KOPT-K1 (cell line): Measurements from ENCODE around the gene TTC7B.

ENCODE experiments used
- H3K27ac ChIP-seq: fragments of 200-600 bp; sonication (generic); 2 replicates; pipeline ENCODE4 v1.5.1; 2016; ENCODE audit warnings: antibody characterized with exemption, mild to moderate bottlenecking, low read depth, low read length; ENCODE audit not compliant: poor library complexity, severe bottlenecking
- H3K36me3 ChIP-seq: fragments of 200-600 bp; sonication (generic); 2 replicates; pipeline ENCODE4 v1.5.1; 2017; ENCODE audit warnings: antibody characterized with exemption, mild to moderate bottlenecking, low read length, moderate library complexity; ENCODE audit not compliant: insufficient read depth
- H3K9me3 ChIP-seq: fragments of 200-600 bp; sonication (generic); 2 replicates; pipeline ENCODE4 v1.5.1; 2017; ENCODE audit warnings: antibody characterized with exemption, low read length, mild to moderate bottlenecking; ENCODE audit not compliant: insufficient read depth, poor library complexity, severe bottlenecking

Gene TTC7B

DNA sequence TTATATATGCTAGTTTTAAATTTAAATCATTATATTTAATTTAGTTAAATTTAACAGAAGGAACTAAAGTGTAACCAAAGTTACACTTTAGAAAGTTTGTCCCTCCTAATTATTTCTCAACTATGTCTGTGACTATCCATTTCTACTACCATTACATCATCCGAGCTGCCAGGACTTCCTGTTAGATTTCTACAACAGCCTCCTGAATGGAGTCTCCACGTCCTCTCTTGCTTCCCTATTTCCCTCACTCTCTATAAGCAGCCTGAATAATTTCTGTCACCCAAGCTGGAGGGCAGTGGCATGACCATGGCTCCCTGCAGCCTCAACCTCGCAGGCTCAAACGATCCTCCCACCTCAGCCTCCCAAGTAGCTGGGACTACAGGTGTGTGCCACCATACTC lies 84.1 kb downstream of the TTC7B start:
- no peak overlapping the region for H3K27ac ChIP-seq
- no peaks in the 10 kb centered on the region for H3K36me3 ChIP-seq

DNA sequence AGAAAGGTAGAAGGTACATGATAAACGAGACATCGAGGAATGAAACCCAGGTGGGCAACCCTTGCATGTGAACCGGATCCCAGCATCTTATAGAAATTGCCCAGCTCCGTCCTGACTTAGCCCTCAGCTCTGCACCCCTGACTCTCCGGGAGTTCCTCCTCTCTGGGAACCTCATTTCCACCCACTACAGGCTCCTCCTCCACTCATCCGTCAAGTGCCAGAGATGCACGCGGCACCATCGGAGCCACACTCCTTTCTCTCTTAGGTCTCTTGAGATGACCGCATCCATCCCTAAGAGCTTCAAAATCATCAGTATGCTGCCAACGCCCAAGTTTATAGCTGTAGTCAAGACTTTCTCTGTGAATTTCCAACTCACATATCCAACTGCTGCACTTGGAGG lies 84.7 kb downstream of the TTC7B start:
- no peak overlapping the region for H3K27ac ChIP-seq
- no peaks in the 10 kb centered on the region for H3K9me3 ChIP-seq
- H3K36me3 ChIP-seq, result no peaks in the 10 kb centered on the region

More for the DNA sequence above, 84.1 kb downstream of the TTC7B start:
- H3K9me3 ChIP-seq, result no peaks in the 10 kb centered on the region

DNA sequence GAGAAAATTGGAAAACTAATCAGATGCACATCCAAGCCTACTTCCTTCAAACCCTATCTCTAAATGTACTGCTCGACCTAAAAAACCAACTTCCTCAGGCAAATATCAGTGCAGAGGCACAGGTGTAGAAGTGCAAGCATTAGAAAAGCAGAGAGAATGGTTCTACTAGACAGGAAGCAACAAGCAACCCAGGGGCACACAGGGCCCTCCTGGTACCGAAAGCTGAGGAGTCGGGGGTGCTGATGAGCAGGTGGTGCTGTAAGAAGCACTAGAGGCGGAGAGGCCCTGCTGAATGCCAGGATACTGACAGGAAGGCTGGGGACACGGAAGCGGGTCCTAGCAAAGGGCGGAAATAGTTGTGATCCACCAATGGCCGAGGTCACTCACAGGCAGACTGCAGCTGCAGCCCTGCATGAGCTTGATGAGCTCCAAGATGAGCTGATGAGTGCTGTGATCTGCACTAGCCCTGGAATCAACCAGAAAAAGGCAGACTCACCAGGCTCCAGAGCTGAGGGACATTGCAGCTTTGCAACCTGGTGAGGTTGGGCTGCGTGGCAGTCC lies 85.9 kb downstream of the TTC7B start:
- H3K9me3 ChIP-seq, result no peaks in the 10 kb centered on the region
- no peaks in the 10 kb centered on the region for H3K36me3 ChIP-seq

DNA sequence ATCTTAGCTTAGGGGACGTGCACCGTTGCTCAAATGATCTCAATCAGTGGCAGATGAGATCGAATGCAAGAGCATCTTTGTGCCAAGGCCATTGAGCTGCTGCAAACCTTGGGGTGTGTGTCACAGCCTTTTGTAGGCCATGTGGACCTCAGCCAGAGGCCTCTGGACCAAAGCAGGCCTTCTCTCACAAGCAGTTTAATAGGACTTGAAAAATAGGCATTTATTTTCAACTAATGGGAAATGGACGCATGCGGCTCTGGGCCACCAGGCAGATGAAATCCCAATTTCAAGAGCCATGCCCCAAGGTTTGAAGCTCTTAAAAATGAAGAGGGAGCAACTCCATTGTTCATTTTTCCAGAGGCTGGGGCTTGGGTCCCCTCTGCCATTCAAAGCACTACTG lies 87.3 kb downstream of the TTC7B start:
- Histone ChIP-seq H3K9me3 (no peaks in the 10 kb centered on the region), H3K27ac (no peak overlapping the region), H3K36me3 (no peaks in the 10 kb centered on the region)

More for the DNA sequence above, 85.9 kb downstream of the TTC7B start:
- H3K27ac ChIP-seq, result no peak overlapping the region

DNA sequence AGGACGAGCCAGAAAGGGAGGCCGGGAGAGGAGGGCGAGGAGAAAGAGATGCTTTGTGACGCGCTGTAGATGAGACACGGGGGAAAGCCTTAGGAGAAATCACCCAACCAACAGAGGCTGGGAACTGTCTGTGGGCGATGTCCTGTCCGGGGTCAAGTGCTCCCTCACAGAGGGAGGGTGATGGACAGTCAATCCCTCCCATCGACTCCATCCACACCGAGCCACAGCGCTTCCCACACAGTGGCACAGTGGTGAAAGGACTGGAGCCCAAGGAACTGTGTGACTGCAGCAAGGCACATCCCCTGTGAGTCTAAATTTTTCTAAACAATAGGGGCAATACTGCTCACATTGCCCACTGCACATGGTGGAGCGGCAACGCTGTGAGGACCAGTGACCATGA lies 89.1 kb downstream of the TTC7B start:
- Histone ChIP-seq H3K36me3 (no peaks in the 10 kb centered on the region), H3K9me3 (no peaks in the 10 kb centered on the region), H3K27ac (no peak overlapping the region)

DNA sequence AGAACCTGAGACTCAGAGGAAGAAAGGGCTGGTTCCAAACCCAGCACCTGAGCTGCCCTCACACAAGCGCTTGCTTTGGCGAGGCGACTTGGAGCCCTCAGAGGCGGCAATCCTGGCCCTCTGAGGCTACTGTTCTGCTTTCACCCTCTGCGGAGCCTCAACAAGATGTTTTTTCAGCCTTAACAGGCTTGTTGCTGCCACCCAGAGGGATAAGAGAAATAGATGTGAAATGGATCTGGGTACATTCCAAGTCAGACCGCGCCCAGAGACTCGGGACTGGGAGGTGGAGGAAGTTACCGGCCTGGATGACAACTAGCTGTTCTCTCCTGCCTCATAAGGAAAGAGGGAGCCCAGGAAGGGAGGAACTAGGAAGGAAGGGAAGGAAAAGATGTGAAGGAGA lies 89.6 kb downstream of the TTC7B start:
- Histone ChIP-seq H3K36me3 (no peaks in the 10 kb centered on the region), H3K27ac (no peak overlapping the region)

DNA sequence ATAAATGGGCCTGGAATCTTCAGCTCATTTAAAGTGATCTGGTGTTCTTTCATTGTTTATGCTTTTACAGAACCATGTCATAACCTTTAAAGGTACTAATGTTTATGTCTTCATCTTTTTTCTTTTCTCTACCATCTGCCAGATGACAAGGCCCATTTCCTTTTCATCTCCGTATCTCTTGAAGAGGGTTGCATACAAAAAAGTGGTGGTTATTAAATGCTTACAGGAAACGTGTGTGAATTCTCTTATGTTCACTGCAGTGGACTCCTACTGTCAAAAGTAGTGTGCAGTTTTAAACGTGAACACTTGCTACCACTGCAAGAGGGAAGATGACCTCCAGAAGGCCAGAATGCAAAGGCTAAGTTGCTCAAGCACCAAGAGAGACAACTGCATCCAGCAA lies 91.4 kb downstream of the TTC7B start:
- Histone ChIP-seq H3K27ac (no peak overlapping the region), H3K9me3 (no peaks in the 10 kb centered on the region), H3K36me3 (no peaks in the 10 kb centered on the region)

More for the DNA sequence above, 89.6 kb downstream of the TTC7B start:
- no peaks in the 10 kb centered on the region for H3K9me3 ChIP-seq

DNA sequence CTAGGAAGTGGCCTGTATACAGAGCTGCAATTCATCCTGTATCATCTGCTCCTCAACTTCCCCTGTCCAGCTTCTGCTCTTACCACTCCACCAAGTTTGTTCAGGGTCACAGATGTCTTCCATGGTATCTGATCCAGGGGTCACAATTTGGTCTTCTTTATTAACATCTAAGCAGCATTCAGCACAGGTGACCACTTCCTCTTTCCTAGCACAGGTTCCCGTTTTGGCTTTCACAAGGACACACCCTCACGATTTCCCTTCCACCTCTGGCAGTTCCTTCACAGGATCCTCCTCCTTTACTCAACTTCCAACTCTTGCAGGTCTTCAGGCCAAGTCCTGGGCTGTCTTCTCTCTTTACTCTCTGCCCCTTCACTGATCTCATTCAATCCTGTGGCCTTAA lies 93.6 kb downstream of the TTC7B start:
- Histone ChIP-seq H3K36me3 (no peaks in the 10 kb centered on the region), H3K27ac (no peak overlapping the region), H3K9me3 (no peaks in the 10 kb centered on the region)

DNA sequence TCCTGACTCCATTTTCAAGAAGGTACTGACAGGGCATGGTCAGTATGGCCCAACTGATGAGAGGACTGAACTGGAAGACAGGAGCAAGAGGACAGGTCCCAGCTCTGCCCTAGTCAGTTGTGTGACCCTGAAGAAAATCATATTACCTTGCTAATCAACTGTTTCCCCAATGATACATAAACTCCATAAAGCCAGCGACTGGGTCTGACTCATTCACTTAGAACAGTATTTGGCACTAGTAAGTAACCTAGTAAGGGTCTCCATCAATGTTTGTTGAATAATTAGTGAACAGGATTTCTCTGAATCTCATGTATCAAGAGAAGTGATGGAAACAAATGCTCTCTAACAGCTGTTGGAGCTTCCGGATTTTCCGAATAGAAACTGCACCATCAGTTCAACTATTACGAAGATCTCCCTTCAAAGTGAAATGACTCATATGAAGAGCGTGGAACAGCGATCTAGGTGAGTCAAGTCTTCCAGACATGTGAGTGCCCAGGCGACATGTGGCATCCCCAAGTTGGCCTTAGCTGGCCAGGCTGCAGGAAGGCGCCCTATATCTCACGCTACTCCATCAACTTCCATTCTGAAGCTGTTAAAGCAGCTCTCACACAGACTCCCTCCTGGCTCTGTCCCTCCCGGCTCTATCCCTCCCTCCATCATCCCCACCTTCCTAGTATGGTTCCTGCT lies 94.5 kb downstream of the TTC7B start:
- Histone ChIP-seq H3K27ac (no peak overlapping the region), H3K9me3 (no peaks in the 10 kb centered on the region), H3K36me3 (no peaks in the 10 kb centered on the region)

DNA sequence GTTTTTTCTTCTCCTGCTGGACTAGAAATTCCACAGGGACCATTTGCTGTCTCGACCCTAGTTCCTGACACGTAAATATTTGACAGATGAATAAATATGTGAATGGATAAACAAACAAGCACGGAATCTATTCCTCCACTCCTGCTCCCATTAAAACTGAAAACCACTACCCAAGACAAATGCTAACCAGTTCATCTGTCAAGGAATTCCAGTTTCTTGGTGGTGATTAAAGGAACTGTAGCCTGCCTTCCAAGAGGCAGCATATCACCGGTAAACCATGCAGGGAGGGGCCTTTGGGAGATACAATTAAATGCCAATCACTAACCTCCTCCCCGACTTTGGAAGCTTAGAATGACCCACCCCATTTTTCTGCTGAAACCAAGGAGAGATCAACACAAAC lies 95.4 kb downstream of the TTC7B start:
- no peak overlapping the region for H3K27ac ChIP-seq
- H3K9me3 ChIP-seq, result no peaks in the 10 kb centered on the region
- no peaks in the 10 kb centered on the region for H3K36me3 ChIP-seq

DNA sequence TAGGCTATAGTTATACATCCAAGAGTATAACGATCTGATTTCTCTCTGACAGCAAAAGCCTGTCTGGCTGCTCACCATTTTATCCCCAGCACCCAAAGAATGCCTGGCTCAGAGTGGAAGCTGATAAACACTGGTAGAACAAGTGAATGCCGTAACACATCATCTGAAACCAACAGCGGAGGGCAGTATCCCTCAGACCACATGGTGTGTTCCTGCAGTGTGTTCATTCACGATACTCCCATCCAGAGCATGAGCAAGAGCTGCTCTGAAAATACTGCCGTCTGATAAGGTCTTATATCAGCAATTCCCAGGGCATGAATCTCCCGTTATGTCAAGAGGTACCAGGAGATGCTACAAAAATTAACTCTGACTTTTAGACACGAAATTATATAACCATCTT lies 95.9 kb downstream of the TTC7B start:
- Histone ChIP-seq H3K9me3 (no peaks in the 10 kb centered on the region), H3K36me3 (no peaks in the 10 kb centered on the region), H3K27ac (no peak overlapping the region)

DNA sequence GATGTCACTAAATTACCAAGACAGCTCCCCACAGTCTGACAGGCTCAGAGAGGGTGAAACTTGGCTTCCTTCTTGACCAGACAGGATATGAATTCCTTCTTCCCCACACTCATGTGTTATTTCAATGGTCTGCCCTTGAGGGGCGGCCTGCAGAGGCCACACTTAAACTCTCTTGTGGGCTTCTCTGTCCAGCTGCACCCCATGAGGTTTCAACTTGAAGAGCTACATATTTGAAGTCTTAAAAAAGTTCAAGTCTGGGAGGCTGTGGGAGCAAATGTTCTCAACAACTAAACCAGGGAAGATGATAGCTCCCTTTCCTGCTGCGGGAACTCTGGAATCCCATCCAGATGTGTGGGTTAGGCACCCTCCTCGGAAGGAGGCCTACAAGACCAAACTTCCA lies 98.3 kb downstream of the TTC7B start:
- no peaks in the 10 kb centered on the region for H3K36me3 ChIP-seq
- no peak overlapping the region for H3K27ac ChIP-seq
- no peaks in the 10 kb centered on the region for H3K9me3 ChIP-seq

DNA sequence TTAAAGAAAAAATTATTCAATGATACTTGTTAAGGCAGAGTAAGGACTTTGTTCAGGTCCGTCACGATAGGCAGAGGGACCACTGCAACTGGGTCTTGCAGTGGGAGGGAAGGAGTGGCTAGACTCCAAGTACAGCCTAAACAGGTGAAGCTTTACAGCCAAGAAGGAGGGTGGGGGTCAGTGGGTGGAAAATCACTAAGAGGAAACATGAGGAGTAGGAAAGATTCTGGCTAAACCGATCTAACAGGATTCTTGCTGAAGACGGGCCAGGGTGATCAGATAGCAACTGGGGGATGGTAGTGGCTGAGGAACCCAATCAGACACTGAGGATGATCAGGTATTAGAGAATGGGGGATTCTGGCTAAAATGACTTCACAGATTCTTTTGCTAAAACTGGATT lies 100.2 kb downstream of the TTC7B start:
- H3K27ac ChIP-seq, result no peak overlapping the region
- H3K9me3 ChIP-seq, result no peaks in the 10 kb centered on the region
- no peaks in the 10 kb centered on the region for H3K36me3 ChIP-seq

DNA sequence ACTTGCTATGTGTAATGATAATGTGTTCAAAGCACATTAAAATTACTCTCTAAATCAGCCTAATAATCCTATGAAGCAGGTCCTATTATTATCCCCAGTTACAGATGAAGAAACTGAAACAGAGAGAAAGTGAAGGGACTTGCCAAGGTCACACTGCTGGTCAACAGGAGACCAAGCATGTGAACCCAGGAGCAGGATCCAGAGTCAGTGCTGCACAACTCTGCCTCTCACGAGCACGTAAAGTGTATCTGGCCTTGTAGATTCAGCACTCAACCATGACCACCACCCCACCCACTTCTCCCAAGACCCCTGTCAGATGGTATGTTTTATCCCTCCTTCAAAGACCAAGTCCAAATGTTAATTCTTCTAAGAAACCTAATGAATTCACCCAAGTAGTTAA lies 100.7 kb downstream of the TTC7B start:
- H3K9me3 ChIP-seq, result no peaks in the 10 kb centered on the region
- no peak overlapping the region for H3K27ac ChIP-seq
- H3K36me3 ChIP-seq, result no peaks in the 10 kb centered on the region

DNA sequence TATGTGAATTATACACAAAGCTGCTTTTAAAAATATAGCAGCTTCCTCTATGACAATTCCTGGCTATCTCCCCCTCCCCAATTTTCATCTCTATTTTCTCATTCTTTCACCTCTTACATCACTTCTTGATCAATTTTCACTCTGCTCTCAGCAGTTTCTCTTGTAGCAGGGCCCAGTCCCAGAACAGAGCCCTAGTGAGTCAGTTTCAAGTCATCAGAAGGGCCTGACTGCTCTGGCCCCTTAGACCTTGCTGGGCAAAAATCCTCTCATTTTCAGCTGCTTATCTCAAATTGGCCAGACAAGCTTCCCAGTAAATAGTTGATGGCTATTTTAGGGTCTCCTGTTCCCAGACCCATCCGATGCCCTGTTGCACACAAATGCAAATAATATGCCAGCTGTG lies 101.4 kb downstream of the TTC7B start:
- H3K36me3 ChIP-seq, result no peaks in the 10 kb centered on the region
- H3K27ac ChIP-seq, result no peak overlapping the region
- H3K9me3 ChIP-seq, result no peaks in the 10 kb centered on the region

DNA sequence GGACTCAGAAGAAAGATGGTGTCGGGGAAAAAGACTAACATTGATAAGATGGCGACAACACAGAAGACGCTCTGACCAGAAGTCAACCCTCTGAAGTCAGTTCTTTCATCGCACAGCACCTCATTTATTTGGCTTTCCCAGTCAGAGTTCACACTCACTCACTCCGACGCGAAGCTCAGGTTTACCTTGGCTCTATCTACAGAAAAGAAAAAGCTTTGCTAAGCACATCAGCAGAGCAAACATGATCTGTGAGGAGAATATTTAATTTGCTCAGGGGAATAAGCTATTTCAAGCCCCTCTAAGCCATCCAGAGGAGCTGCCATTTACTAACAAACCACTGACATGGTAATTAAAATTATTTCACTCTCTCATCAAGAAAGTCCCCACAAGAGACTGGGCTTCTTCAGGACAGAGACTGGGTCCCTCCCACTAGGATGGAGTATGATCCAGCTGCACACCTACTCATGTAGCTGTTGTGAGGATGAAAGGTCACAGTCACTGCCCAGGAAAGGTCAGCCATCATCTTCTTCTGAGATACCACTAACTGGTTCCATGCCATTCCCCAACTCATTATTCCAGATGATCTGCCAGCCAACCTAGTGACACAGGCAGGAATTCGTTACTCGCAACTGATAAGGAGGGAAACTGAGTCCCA lies 111.4 kb downstream of the TTC7B start:
- H3K27ac ChIP-seq, result no peak overlapping the region
- H3K36me3 ChIP-seq, result no peaks in the 10 kb centered on the region
- no peaks in the 10 kb centered on the region for H3K9me3 ChIP-seq
